ENCODE measurements around the gene AGRN.
"Not testable (repeated sequence)": the region's sequence is repeated elsewhere in the genome, so short reads cannot be mapped to it uniquely, and the experiment has no call there.

AGRN gene

DNA sequence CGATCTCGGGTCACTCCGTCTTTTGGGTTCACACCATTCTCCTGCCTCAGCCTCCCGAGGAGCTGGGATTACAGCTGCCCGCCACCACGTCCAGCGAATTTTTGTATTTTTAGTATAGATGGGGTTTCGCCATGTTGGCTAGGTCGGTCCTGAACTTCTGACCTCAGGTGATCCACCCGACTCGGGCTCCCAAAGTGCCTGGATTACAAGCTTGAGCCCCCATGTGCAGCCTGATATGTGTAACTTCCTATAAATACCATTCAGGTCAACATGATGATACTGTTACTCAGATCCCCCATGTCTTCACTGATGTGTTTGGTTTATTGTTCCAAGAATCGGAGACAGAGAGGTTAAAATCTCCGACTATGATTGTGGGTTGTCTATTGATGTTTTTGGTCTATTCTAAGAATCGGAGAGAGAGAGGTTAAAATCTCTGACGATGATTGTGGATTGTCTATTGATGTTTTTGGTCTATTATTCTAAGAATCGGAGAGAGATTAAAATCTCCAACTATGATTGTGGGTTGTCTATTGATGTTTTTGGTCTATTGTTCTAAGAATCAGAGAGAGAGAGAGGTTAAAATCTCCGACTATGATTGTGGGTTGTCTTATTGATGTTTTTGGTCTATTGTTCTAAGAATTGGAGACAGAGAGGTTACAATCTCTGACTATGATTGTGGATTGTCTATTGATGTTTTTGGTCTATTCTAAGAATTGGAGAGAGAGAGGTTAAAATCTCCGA, 78.9 kb downstream of the AGRN start:
- no peak for DNase-seq

DNA sequence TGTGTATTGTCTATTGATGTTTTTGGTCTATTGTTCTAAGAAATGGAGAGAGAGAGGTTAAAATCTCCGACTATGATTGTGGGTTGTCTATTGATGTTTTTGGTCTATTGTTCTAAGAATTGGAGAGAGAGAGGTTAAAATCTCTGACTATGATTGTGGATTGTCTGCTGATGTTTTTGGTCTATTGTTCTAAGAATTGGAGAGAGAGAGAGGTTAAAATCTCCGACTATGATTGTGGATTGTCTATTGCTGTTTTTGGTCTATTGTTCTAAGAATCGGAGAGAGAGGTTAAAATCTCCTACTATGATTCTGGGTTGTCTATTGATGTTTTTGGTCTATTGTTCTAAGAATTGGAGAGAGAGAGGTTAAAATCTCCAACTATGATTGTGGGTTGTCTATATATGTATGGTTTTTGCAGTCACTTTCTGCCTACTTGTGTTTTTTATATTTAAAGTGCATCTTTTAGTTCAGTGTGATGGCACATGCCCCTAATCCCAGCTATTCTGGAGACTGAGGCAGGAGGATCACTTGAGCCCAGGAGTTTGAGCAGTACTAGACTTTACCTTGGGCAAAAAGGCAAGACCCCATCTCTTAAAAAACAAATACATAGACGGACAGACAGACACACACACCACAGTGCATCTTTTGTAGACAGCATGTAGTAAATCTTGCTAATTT, 79.7 kb downstream of the AGRN start:
- no peak for DNase-seq

GRCh38 chr1:1100296-1100695, 80.4 kb downstream of the AGRN start:
- no peak for DNase-seq

- no peak for DNase-seq
These were observed 81.6 kb downstream of the AGRN start for GRCh38 chr1:1101503-1101902.

- DNase-seq, result not testable (repeated sequence)
These were observed 84.2 kb downstream of the AGRN start for GRCh38 chr1:1104152-1104551.
